ENCODE data around the gene THADA. TPM values are rescaled to one million over a fixed set of nuclear protein-coding genes. Genes with fewer than 3 reads are reported as not detected.
A peak's percentile ranks its signal among the peaks of the same experiment; 100 is the strongest.

THADA gene
- total RNA-seq, 1 experiment from 2014 or later, result 23.7 TPM

GRCh38 chr2:43276266-43276941 lies 319.4 kb downstream of the THADA start:
- no peak overlapping the region for H3K4me3 ChIP-seq (ENCODE audit: insufficient read depth, low read depth, low read length)
- no peak for DNase-seq
- no peaks in the 10 kb centered on the region for H3K36me3 ChIP-seq (replicated peaks; ENCODE audit: control insufficient read depth, insufficient read depth, low read length)
- no peaks in the 10 kb centered on the region for H3K27me3 ChIP-seq (ENCODE audit: control insufficient read depth, insufficient read depth, low read length)

DNA sequence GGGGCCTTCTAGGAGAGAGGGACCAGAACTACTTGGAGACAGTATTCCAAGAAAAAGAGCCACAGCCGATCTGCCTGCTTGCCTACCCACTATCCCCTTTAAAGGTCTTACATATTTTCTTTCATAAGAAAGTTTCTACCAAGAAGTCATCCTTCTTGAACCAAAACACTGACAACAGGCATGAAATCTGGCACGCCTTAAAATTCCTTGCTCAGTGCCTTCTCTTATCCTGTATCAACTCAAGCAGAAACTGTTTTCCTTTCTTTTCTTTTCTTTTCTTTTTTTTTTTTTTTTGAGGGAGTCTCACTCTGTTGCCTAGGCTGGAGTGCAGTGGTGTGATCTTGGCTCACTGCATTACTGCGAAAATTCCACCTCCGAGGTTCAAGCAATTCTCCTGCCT lies 321.1 kb downstream of the THADA start:
- Histone ChIP-seq H3K27me3 (ENCODE audit: control insufficient read depth, insufficient read depth, low read length) (no peaks in the 10 kb centered on the region), H3K4me3 (ENCODE audit: insufficient read depth, low read depth, low read length) (no peak overlapping the region)
- no peak for DNase-seq

DNA sequence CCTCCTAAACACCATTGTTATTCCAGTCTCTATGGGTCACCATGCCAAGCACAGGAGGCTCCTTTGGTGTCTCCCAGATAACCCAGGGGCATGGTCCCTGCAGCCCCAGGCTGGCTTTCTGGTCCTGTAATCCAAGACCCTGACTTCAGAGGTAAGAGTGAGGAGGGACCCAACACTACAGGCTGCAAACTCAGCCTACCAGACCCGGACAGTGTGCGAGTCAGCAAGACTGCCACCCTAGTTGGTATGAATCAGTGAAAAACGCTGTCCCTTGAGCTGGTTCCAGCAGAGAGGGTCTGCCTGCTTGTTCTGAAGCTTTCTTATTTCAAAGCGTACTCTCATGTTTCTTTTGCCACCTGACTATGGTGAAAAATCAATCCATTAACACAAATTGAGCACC lies 321.8 kb downstream of the THADA start:
- DNase-seq, result no peak
- no peaks in the 10 kb centered on the region for H3K27me3 ChIP-seq (ENCODE audit: control insufficient read depth, insufficient read depth, low read length)
- no peaks in the 10 kb centered on the region for H3K36me3 ChIP-seq (replicated peaks; ENCODE audit: control insufficient read depth, insufficient read depth, low read length)
- H3K4me3 ChIP-seq (ENCODE audit: insufficient read depth, low read depth, low read length), result no peak overlapping the region

More for the DNA sequence above, 321.1 kb downstream of the THADA start:
- no peaks in the 10 kb centered on the region for H3K36me3 ChIP-seq (replicated peaks; ENCODE audit: control insufficient read depth, insufficient read depth, low read length)

DNA sequence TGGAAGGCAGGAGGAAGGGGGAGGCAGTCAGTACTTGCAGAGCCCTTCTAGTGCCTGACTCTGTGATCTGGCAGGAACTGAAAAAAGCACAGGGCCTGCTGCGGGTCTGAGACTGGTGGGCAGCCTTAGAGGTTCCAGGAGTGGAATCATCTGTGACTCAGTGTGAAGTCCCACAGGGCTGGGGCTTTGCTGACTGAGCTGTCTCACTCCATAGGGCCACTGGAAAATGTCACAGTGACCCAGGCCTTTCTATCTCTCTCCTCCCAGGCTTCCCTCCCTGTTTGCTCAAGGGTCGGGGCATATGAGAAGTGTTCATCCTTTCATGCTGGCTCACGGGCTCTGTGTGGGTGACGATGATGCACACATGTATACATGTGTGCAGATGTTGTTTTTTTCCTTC lies 322.3 kb downstream of the THADA start:
- Histone ChIP-seq H3K36me3 (replicated peaks; ENCODE audit: control insufficient read depth, insufficient read depth, low read length) (no peaks in the 10 kb centered on the region), H3K4me3 (ENCODE audit: insufficient read depth, low read depth, low read length) (no peak overlapping the region), H3K27me3 (ENCODE audit: control insufficient read depth, insufficient read depth, low read length) (no peaks in the 10 kb centered on the region)
- no peak for DNase-seq

- no peaks in the 10 kb centered on the region for H3K36me3 ChIP-seq (replicated peaks; ENCODE audit: control insufficient read depth, insufficient read depth, low read length)
Observed at GRCh38 chr2:43270930-43271615, 324.8 kb downstream of the THADA start.

DNA sequence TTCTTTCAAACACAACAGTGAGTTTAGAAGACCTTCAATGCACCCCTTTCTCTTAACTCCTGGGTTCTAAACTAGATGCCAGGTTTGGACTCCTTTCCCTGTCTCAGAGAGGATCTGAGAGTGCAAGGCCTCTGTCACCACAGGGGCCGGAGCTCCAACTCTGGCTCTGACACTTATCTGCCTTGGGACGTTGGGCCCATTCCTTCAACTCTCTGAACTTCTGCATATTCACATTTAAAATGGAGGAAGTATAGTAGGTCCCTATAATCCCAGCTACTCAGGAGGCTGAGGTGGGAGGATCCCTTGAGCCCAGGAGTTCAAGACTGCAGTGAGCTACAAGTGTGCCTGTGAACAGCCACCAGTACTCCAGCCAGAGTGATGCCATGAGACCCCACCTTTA lies 325.4 kb downstream of the THADA start:
- H3K27me3 ChIP-seq (ENCODE audit: control insufficient read depth, insufficient read depth, low read length), result no peaks in the 10 kb centered on the region
- no peak overlapping the region for H3K4me3 ChIP-seq (ENCODE audit: insufficient read depth, low read depth, low read length)
- H3K36me3 ChIP-seq (replicated peaks; ENCODE audit: control insufficient read depth, insufficient read depth, low read length), result no peaks in the 10 kb centered on the region
- DNase-seq, result no peak

More at GRCh38 chr2:43270930-43271615, 324.8 kb downstream of the THADA start:
- Histone ChIP-seq H3K4me3 (ENCODE audit: insufficient read depth, low read depth, low read length) (no peak overlapping the region), H3K27me3 (ENCODE audit: control insufficient read depth, insufficient read depth, low read length) (no peaks in the 10 kb centered on the region)
- no peak for DNase-seq

DNA sequence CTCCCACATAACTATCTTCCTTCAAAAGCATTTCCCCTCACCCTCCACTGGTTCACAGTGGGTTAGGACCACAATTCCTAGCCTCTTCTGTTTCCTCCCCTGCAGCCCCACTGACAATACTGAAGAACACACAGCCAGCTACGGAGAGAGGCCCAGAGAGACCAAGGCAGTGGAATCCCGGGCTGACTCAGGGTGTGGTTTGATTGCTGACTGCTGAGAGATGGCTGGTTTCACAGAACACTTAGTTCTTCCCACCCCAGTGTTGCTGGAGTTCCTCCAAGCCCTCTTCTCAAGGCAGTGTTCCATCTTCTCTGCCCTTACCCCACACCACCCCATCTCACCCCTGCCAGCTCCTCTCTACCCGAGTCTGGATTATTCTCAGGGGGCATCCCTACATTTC lies 326.1 kb downstream of the THADA start:
- no peak for DNase-seq
- H3K27me3 ChIP-seq (ENCODE audit: control insufficient read depth, insufficient read depth, low read length), result no peaks in the 10 kb centered on the region
- no peak overlapping the region for H3K4me3 ChIP-seq (ENCODE audit: insufficient read depth, low read depth, low read length)
- H3K36me3 ChIP-seq (replicated peaks; ENCODE audit: control insufficient read depth, insufficient read depth, low read length), result no peaks in the 10 kb centered on the region

DNA sequence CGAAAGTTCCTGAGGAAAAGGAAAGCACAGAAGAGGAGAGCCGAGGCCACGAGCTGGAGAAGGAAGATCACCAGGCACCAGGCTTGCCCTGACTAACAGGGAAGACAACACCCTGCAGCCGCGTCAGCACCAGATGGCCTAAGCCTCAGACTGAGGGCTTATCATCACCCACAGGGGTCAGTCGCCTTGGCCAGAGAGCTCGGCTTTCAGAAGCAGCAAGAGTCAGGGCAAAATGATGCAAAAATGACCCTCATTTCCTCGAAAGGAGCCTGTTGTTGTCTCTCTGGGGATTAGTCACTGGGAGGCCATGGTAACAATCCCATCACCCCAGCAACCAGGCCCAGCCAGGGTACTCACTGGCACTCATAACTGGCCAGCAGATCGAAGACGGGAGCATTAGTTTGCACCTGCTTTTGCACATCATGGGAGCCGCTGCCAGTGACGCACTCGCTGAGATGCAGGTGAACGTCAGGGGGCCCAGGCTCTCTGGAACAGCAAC lies 326.7 kb downstream of the THADA start:
- no peak overlapping the region for H3K4me3 ChIP-seq (ENCODE audit: insufficient read depth, low read depth, low read length)
- H3K36me3 ChIP-seq (replicated peaks; ENCODE audit: control insufficient read depth, insufficient read depth, low read length), result no peaks in the 10 kb centered on the region
- H3K27me3 ChIP-seq (ENCODE audit: control insufficient read depth, insufficient read depth, low read length), result no peaks in the 10 kb centered on the region
- peak; percentile 43 for DNase-seq

DNA sequence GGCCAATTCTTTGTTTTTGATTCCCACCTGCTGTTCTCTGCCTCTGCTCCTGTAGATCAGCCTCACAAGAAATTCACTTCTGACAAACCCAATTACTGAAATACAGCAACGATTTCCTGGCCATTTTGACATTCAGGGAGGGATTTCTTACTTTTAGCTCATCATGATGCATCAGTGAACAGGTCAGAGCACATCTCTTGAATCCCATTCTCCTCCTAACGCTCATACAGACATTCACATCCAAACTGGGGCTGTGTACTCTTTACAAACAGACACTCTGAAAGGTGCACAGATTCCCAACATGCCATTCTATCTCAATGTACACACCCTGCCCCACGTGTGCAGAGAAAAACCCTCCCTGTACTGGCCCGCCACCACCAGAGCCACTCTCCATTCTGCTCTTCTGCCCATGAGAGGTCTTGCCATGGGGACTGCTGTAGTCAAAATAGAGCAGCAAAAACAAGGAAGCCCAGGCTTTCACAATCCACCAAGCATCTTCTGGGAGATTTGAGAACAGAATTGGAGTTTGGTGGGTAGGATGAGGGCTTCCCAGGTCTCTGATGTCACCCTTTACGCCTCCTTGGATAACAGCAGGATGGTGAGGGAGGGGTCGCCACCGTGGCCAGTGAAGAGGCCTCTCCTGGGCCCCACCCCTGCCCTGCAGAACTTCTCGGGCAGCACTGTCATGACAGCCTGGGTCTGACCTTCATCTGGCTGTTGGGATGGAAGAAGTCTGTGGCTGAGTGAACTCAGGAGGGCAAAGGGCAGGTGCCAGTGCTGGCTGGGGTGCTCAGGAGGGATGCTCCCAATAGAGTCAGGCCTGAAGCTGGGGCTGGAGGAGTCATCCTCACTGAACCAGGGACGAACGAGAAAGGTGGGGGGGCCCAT lies 327.5 kb downstream of the THADA start:
- Histone ChIP-seq H3K36me3 (replicated peaks; ENCODE audit: control insufficient read depth, insufficient read depth, low read length) (no peaks in the 10 kb centered on the region), H3K27me3 (ENCODE audit: control insufficient read depth, insufficient read depth, low read length) (no peaks in the 10 kb centered on the region), H3K4me3 (ENCODE audit: insufficient read depth, low read depth, low read length) (no peak overlapping the region)
- no peak for DNase-seq

DNA sequence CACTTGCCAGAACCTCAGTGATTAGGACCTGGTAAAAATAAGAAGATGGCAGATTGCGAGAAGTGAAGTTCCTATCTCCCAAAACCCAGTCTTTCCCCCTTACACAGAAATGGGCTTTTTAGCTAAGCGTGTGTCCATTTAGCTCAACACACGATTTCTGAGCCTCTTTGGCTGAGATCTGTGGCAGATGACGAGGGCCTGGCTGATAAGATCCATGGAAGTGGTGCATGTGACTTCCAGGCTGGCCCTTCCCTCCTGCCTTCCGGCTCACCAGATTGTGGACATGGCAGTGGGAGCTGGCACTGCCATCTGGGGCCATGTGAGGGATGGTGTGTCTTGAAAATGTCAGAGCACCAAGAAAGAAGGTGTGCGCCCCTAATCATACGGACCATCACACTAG lies 328.5 kb downstream of the THADA start:
- DNase-seq, result no peak
- Histone ChIP-seq H3K4me3 (ENCODE audit: insufficient read depth, low read depth, low read length) (no peak overlapping the region), H3K36me3 (replicated peaks; ENCODE audit: control insufficient read depth, insufficient read depth, low read length) (no peaks in the 10 kb centered on the region), H3K27me3 (ENCODE audit: control insufficient read depth, insufficient read depth, low read length) (no peaks in the 10 kb centered on the region)

GRCh38 chr2:43266711-43267111 lies 329.1 kb downstream of the THADA start:
- Histone ChIP-seq H3K27me3 (ENCODE audit: control insufficient read depth, insufficient read depth, low read length) (no peaks in the 10 kb centered on the region), H3K36me3 (replicated peaks; ENCODE audit: control insufficient read depth, insufficient read depth, low read length) (no peaks in the 10 kb centered on the region), H3K4me3 (ENCODE audit: insufficient read depth, low read depth, low read length) (no peak overlapping the region)
- DNase-seq, result no peak

DNA sequence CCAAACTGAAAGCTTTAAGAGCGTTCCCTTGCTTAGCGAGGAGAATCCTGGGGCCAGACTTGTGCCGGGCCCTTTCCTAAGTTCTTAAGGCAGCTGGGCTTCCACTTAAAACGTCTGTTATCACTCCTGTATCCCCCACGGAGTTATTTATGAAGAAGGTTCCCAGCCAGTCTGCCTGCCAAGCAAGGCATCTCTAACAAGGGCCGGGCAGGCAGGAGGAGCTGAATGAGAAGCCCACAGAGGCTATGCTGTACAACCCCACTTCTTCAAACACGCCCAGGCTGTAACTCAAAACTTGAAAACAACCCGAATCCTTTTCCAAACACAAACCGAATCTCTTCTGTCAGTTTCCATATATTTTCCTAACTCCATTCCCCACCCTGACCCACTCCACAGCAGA lies 330.4 kb downstream of the THADA start:
- peak; percentile 42 for DNase-seq
- no peaks in the 10 kb centered on the region for H3K27me3 ChIP-seq (ENCODE audit: control insufficient read depth, insufficient read depth, low read length)
- H3K36me3 ChIP-seq (replicated peaks; ENCODE audit: control insufficient read depth, insufficient read depth, low read length), result no peaks in the 10 kb centered on the region
- H3K4me3 ChIP-seq (ENCODE audit: insufficient read depth, low read depth, low read length), result no peak overlapping the region

GRCh38 chr2:43265001-43265400 lies 330.8 kb downstream of the THADA start:
- Histone ChIP-seq H3K36me3 (replicated peaks; ENCODE audit: control insufficient read depth, insufficient read depth, low read length) (no peaks in the 10 kb centered on the region), H3K4me3 (ENCODE audit: insufficient read depth, low read depth, low read length) (no peak overlapping the region), H3K27me3 (ENCODE audit: control insufficient read depth, insufficient read depth, low read length) (no peaks in the 10 kb centered on the region)
- no peak for DNase-seq

DNA sequence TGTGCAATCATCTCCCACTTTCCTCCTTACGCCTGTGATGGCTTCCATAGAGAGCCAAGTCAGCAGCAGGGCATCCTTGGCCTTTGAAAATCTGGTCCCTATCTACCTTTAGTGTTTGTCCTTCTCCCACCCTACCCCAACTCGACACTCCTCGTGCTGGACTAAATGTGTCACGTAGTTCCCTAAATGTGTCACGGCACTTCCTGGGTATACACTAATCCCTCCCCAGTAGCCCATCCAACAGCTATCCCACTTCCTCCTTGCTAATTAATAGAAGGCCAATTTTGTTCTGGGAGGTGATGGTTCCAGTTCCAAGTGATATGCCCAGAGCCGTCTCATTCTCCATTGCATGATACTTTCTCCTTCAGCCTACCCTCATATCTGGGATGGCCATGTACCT lies 332.9 kb downstream of the THADA start:
- Histone ChIP-seq H3K4me3 (ENCODE audit: insufficient read depth, low read depth, low read length) (no peak overlapping the region), H3K36me3 (replicated peaks; ENCODE audit: control insufficient read depth, insufficient read depth, low read length) (no peaks in the 10 kb centered on the region), H3K27me3 (ENCODE audit: control insufficient read depth, insufficient read depth, low read length) (no peaks in the 10 kb centered on the region)
- no peak for DNase-seq

Data from H7 (cell line).